ENCODE measurements around the gene CDH13.

DNA sequence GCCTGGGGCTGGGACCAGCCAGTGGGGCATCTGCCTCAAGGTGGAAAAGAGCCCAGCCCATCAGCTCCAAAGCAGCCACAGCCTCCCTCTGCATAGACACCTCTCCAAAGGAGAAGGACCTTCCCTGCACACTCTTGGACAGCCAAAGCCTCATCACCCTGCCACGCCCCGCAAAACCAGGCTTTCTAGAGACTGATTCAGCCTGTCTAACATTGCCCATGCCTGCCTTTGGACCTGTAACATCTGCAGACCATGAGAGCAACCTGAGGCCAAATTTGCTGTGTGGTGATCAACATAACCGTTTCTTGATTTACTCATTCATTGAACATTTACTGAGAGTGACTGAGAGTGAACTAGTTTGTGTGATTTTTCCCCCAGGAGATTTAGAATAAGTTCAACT, 961.3 kb downstream of the CDH13 start:
- TF ChIP-seq, protein P1, sequence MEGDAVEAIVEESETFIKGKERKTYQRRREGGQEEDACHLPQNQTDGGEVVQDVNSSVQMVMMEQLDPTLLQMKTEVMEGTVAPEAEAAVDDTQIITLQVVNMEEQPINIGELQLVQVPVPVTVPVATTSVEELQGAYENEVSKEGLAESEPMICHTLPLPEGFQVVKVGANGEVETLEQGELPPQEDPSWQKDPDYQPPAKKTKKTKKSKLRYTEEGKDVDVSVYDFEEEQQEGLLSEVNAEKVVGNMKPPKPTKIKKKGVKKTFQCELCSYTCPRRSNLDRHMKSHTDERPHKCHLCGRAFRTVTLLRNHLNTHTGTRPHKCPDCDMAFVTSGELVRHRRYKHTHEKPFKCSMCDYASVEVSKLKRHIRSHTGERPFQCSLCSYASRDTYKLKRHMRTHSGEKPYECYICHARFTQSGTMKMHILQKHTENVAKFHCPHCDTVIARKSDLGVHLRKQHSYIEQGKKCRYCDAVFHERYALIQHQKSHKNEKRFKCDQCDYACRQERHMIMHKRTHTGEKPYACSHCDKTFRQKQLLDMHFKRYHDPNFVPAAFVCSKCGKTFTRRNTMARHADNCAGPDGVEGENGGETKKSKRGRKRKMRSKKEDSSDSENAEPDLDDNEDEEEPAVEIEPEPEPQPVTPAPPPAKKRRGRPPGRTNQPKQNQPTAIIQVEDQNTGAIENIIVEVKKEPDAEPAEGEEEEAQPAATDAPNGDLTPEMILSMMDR (IDR thresholded peaks at IDR 0.05; ENCODE audit: poor library complexity, severe bottlenecking), result no peak
- TF ChIP-seq EZH2 (IDR thresholded peaks at IDR 0.05; ENCODE audit: borderline replicate concordance, insufficient read depth, low read length, poor library complexity, severe bottlenecking) (no peak), TAF1 (IDR thresholded peaks at IDR 0.05; ENCODE audit: low read depth) (no peak), EP300 (conservative IDR thresholded peaks at IDR 0.05; ENCODE audit: poor library complexity, severe bottlenecking) (no peak), POLR2AphosphoS5 (IDR thresholded peaks at IDR 0.05) (no peak), RAD21 (conservative IDR thresholded peaks at IDR 0.05) (no peak)

All from neural cell (in vitro differentiated cells).